Neutrophil (primary cell): ENCODE results near the gene MRPL38.
"Not testable (repeated sequence)": the region's sequence is repeated elsewhere in the genome, so short reads cannot be mapped to it uniquely, and the experiment has no call there.

Experiments used
- H3K27ac ChIP-seq: fragments of 200-600 bp; sonication (generic); 2 replicates; pipeline ENCODE4 v1.5.1; 2016; ENCODE audit warnings: mild to moderate bottlenecking, moderate library complexity
- H3K27me3 ChIP-seq: fragments of 200-600 bp; sonication (generic); 2 replicates; pipeline ENCODE4 v1.6.0; 2016; ENCODE audit warnings: mild to moderate bottlenecking
- H3K36me3 ChIP-seq: fragments of 200-600 bp; sonication (generic); 2 replicates; pipeline ENCODE4 v1.5.1; 2017
- H3K4me1 ChIP-seq, 2 experiments: fragments of 200-600 bp in 1 of 2; sonication (generic) in 1 of 2; 1 replicate in 1 of 2; 2 replicates in 1 of 2; pipeline versions ENCODE4 v1.5.1 to v1.6.1; 2013 to 2016; ENCODE audit warnings: low read depth in 1 of 2, low read length in 1 of 2, mild to moderate bottlenecking in 1 of 2, moderate library complexity in 1 of 2; ENCODE audit not compliant: control insufficient read depth in 1 of 2, insufficient read depth in 1 of 2
- H3K4me3 ChIP-seq, 2 experiments: fragments of 200-600 bp in 1 of 2; sonication (generic) in 1 of 2; 1 replicate in 1 of 2; 2 replicates in 1 of 2; pipeline ENCODE4 v1.5.1; 2013 to 2016; ENCODE audit warnings: low read depth in 1 of 2, low read length in 1 of 2, mild to moderate bottlenecking in 1 of 2, moderate library complexity in 1 of 2
- H3K9me3 ChIP-seq: fragments of 200-600 bp; sonication (generic); 2 replicates; pipeline ENCODE4 v1.5.1; 2016
- CTCF ChIP-seq: fragments of 200-600 bp; sonication (generic); IDR thresholded peaks from 2 replicates; pipeline ENCODE4 v1.5.1; 2016; ENCODE audit warnings: antibody characterized with exemption

Gene MRPL38

GRCh38 chr17:75861927-75862317, 42.8 kb downstream of the MRPL38 start:
- no peak for TF ChIP-seq CTCF
- Histone ChIP-seq H3K9me3 (no peaks in the 10 kb centered on the region), H3K27ac (peak overlapping the region; percentile 66), H3K4me1 (peaks cover 60 to 67% of the 10 kb centered on the region in 2 experiments), H3K27me3 (no peaks in the 10 kb centered on the region), H3K4me3 (no peak overlapping the region), H3K36me3 (no peaks in the 10 kb centered on the region)

- Histone ChIP-seq H3K4me1 (peaks cover 70 to 74% of the 10 kb centered on the region in 2 experiments), H3K27ac (peak overlapping the region; percentile 95), H3K4me3 (peak overlapping the region; percentile 43 to 52)
- not testable (repeated sequence) for H3K27me3 ChIP-seq, H3K36me3 ChIP-seq, H3K9me3 ChIP-seq
Measured at GRCh38 chr17:75859358-75859757, 45.3 kb downstream of the MRPL38 start.

- Histone ChIP-seq H3K4me3 (peak overlapping the region; percentile 80 to 86), H3K4me1 (peaks cover 67 to 69% of the 10 kb centered on the region in 2 experiments), H3K27ac (peak overlapping the region; percentile 95), H3K36me3 (peaks cover 16% of the 10 kb centered on the region), H3K9me3 (no peaks in the 10 kb centered on the region), H3K27me3 (no peaks in the 10 kb centered on the region)
- no peak for TF ChIP-seq CTCF
Measured at GRCh38 chr17:75856062-75856756, 48.5 kb downstream of the MRPL38 start.

- Histone ChIP-seq H3K4me1 (peaks cover 60 to 63% of the 10 kb centered on the region in 2 experiments), H3K4me3 (peak within 1 kb of the TSS; percentile 80 to 86)
Measured at GRCh38 chr17:75855310-75856061, 49.2 kb downstream of the MRPL38 start, which contains the start of gene WBP2. WBP2 (minus strand) TSS chr17:75855335; CDS start chr17:75855297, 38 bp downstream.

GRCh38 chr17:75854881-75855309, 49.8 kb downstream of the MRPL38 start:
- peak overlapping the region; percentile 71 to 86 for H3K4me3 ChIP-seq
- H3K9me3 ChIP-seq = no peaks in the 10 kb centered on the region
- TF ChIP-seq CTCF = no peak
- H3K4me1 ChIP-seq = peaks cover 56 to 60% of the 10 kb centered on the region in 2 experiments
- no peaks in the 10 kb centered on the region for H3K27me3 ChIP-seq
- peaks cover 29% of the 10 kb centered on the region for H3K36me3 ChIP-seq
- H3K27ac ChIP-seq = peak overlapping the region; percentile 95

More at GRCh38 chr17:75855310-75856061, 49.2 kb downstream of the MRPL38 start, which contains the start of gene WBP2:
- Histone ChIP-seq H3K27ac (peak within 1 kb of the TSS; percentile 95), H3K9me3 (no peaks in the 10 kb centered on the region), H3K27me3 (no peaks in the 10 kb centered on the region), H3K36me3 (peaks cover 23% of the 10 kb centered on the region)
- peak; percentile 76 for TF ChIP-seq CTCF
